ENCODE measurements around the gene MOK.
"Not testable (repeated sequence)": the region's sequence is repeated elsewhere in the genome, so short reads cannot be mapped to it uniquely, and the experiment has no call there.

Gene MOK

GRCh38 chr14:102251161-102251560 lies 53.8 kb downstream of the MOK start:
- H3K27ac Mint-ChIP-seq, result no peak overlapping the region
- H3K4me3 Mint-ChIP-seq, result no peak overlapping the region
- H3K9me3 Mint-ChIP-seq, result no peaks in the 10 kb centered on the region
- no peaks in the 10 kb centered on the region for H3K4me1 Mint-ChIP-seq
- TF ChIP-seq, protein P1, sequence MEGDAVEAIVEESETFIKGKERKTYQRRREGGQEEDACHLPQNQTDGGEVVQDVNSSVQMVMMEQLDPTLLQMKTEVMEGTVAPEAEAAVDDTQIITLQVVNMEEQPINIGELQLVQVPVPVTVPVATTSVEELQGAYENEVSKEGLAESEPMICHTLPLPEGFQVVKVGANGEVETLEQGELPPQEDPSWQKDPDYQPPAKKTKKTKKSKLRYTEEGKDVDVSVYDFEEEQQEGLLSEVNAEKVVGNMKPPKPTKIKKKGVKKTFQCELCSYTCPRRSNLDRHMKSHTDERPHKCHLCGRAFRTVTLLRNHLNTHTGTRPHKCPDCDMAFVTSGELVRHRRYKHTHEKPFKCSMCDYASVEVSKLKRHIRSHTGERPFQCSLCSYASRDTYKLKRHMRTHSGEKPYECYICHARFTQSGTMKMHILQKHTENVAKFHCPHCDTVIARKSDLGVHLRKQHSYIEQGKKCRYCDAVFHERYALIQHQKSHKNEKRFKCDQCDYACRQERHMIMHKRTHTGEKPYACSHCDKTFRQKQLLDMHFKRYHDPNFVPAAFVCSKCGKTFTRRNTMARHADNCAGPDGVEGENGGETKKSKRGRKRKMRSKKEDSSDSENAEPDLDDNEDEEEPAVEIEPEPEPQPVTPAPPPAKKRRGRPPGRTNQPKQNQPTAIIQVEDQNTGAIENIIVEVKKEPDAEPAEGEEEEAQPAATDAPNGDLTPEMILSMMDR (IDR thresholded peaks at IDR 0.05; ENCODE audit: unreplicated experiment in 3 of 3), result no peak
- H3K27me3 Mint-ChIP-seq (ENCODE audit: low read depth), result no peaks in the 10 kb centered on the region
- H3K36me3 Mint-ChIP-seq (ENCODE audit: low read depth), result peaks cover 5% of the 10 kb centered on the region

- Mint-ChIP-seq H3K27me3 (ENCODE audit: low read depth) (no peaks in the 10 kb centered on the region), H3K27ac (no peak overlapping the region), H3K9me3 (no peaks in the 10 kb centered on the region), H3K4me3 (no peak overlapping the region), H3K4me1 (no peaks in the 10 kb centered on the region), H3K36me3 (ENCODE audit: low read depth) (peaks cover 5% of the 10 kb centered on the region)
- TF ChIP-seq, protein P1 (IDR thresholded peaks at IDR 0.05; ENCODE audit: unreplicated experiment in 3 of 3), result no peak
Measured at GRCh38 chr14:102250636-102251035, 54.3 kb downstream of the MOK start.

DNA sequence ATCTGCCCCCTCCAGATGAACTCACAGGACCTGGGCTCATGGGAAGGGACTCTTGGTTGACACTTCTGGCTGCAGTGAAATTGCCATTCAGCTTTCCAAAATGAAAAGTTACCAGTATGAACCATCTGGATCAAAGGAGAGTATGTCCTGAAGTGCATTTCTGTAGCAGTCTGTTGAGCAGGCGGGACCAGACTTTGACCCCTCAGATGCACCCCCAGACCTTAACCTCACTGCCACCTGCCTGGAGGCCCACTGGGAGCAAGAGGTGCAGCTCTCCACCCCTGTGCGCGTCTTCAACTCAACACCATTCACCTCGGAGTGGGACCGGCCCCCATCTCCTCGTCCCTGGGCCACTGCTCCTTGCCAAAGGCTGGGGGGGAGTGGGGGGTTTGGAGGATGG lies 55.0 kb downstream of the MOK start:
- Mint-ChIP-seq H3K27ac (no peak overlapping the region), H3K4me1 (no peaks in the 10 kb centered on the region), H3K36me3 (ENCODE audit: low read depth) (peaks cover 5% of the 10 kb centered on the region), H3K27me3 (ENCODE audit: low read depth) (no peaks in the 10 kb centered on the region), H3K9me3 (no peaks in the 10 kb centered on the region), H3K4me3 (no peak overlapping the region)
- TF ChIP-seq, protein P1 (IDR thresholded peaks at IDR 0.05; ENCODE audit: unreplicated experiment in 3 of 3), result no peak

GRCh38 chr14:102249041-102249440 lies 55.9 kb downstream of the MOK start:
- Mint-ChIP-seq H3K27me3 (ENCODE audit: low read depth) (no peaks in the 10 kb centered on the region), H3K27ac (no peak overlapping the region), H3K4me1 (no peaks in the 10 kb centered on the region), H3K36me3 (ENCODE audit: low read depth) (peaks cover 5% of the 10 kb centered on the region), H3K4me3 (no peak overlapping the region), H3K9me3 (no peaks in the 10 kb centered on the region)
- TF ChIP-seq, protein P1 (IDR thresholded peaks at IDR 0.05; ENCODE audit: unreplicated experiment in 3 of 3), result no peak

DNA sequence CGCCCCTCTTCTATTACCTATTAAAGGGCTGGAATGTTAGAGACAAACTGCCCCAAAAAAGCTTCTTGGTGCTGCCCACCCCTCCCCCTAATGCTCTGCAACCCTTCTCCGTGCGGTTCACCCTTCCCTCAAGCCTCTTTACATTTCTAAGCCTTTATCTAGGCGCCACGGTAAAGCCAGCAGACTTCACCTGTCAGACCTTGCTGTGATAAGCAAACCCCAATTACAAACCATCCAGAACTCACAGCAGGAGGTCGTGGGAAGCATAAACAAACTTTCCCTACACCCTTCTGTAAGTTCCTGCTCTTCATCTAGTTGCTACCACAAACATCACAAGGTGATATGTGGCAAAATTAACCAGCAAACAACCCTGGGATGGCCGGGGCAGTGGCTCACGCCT lies 56.8 kb downstream of the MOK start:
- Mint-ChIP-seq H3K27ac (no peak overlapping the region), H3K36me3 (ENCODE audit: low read depth) (peaks cover 5% of the 10 kb centered on the region), H3K4me3 (no peak overlapping the region), H3K4me1 (no peaks in the 10 kb centered on the region), H3K27me3 (ENCODE audit: low read depth) (no peaks in the 10 kb centered on the region), H3K9me3 (no peaks in the 10 kb centered on the region)
- TF ChIP-seq, protein P1 (IDR thresholded peaks at IDR 0.05; ENCODE audit: unreplicated experiment in 3 of 3), result no peak

- TF ChIP-seq, protein P1 (IDR thresholded peaks at IDR 0.05; ENCODE audit: unreplicated experiment in 3 of 3), result no peak
- Mint-ChIP-seq H3K27ac (no peak overlapping the region), H3K4me3 (no peak overlapping the region), H3K36me3 (ENCODE audit: low read depth) (peaks cover 5% of the 10 kb centered on the region), H3K27me3 (ENCODE audit: low read depth) (no peaks in the 10 kb centered on the region), H3K4me1 (no peaks in the 10 kb centered on the region), H3K9me3 (no peaks in the 10 kb centered on the region)
Measured at GRCh38 chr14:102246071-102246470, 58.9 kb downstream of the MOK start.

GRCh38 chr14:102243795-102244194 lies 61.2 kb downstream of the MOK start:
- H3K4me1 Mint-ChIP-seq; H3K36me3 Mint-ChIP-seq (ENCODE audit: low read depth); H3K4me3 Mint-ChIP-seq; H3K9me3 Mint-ChIP-seq; H3K27me3 Mint-ChIP-seq (ENCODE audit: low read depth); H3K27ac Mint-ChIP-seq: not testable (repeated sequence)

All from nephron (organoid).